LNCaP clone FGC (cell line): ENCODE measurements around the gene NDUFB10.
"Not testable (repeated sequence)": the region's sequence is repeated elsewhere in the genome, so short reads cannot be mapped to it uniquely, and the experiment has no call there.

Experiments
- DNase-seq: peaks from one replicate; pipeline ENCODE4 v3.0.0-alpha.2; 2011; ENCODE audit warnings: low read depth
- H3K4me3 ChIP-seq: 2 replicates; pipeline ENCODE4 v1.5.1; 2011; ENCODE audit warnings: mild to moderate bottlenecking, low read depth, low read length, control low read depth
- TF ChIP-seq, protein P1 (sequence below): IDR thresholded peaks from 2 replicates; pipeline ENCODE4 v1.5.1; 2012; ENCODE audit warnings: mild to moderate bottlenecking; ENCODE audit not compliant: control insufficient read depth, insufficient read depth; ENCODE audit errors: extremely low read depth

Gene NDUFB10

DNA sequence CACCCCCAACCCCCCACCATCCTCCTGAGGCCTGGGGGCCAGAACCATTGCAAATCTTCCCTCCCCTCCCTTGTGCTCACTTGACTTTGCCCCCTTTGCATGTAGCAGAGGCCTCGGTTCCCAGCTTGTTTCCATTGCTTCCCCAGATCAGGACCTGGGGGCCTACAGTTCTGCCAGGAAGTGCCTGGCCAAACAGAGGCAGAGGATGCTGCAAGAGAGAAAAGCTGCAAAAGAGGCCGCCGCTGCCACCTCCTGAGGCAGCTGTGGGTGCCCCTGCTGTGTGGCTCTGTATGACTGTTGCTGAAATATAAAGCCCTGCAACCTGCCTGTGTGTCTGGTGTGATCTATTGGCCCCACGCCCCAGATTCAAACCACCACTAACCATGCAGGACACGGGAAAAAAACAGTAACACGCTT, 2.3 kb downstream of the NDUFB10 start:
- no peak overlapping the region for H3K4me3 ChIP-seq
- TF ChIP-seq, protein P1, sequence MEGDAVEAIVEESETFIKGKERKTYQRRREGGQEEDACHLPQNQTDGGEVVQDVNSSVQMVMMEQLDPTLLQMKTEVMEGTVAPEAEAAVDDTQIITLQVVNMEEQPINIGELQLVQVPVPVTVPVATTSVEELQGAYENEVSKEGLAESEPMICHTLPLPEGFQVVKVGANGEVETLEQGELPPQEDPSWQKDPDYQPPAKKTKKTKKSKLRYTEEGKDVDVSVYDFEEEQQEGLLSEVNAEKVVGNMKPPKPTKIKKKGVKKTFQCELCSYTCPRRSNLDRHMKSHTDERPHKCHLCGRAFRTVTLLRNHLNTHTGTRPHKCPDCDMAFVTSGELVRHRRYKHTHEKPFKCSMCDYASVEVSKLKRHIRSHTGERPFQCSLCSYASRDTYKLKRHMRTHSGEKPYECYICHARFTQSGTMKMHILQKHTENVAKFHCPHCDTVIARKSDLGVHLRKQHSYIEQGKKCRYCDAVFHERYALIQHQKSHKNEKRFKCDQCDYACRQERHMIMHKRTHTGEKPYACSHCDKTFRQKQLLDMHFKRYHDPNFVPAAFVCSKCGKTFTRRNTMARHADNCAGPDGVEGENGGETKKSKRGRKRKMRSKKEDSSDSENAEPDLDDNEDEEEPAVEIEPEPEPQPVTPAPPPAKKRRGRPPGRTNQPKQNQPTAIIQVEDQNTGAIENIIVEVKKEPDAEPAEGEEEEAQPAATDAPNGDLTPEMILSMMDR: no peak
- no peak for DNase-seq

DNA sequence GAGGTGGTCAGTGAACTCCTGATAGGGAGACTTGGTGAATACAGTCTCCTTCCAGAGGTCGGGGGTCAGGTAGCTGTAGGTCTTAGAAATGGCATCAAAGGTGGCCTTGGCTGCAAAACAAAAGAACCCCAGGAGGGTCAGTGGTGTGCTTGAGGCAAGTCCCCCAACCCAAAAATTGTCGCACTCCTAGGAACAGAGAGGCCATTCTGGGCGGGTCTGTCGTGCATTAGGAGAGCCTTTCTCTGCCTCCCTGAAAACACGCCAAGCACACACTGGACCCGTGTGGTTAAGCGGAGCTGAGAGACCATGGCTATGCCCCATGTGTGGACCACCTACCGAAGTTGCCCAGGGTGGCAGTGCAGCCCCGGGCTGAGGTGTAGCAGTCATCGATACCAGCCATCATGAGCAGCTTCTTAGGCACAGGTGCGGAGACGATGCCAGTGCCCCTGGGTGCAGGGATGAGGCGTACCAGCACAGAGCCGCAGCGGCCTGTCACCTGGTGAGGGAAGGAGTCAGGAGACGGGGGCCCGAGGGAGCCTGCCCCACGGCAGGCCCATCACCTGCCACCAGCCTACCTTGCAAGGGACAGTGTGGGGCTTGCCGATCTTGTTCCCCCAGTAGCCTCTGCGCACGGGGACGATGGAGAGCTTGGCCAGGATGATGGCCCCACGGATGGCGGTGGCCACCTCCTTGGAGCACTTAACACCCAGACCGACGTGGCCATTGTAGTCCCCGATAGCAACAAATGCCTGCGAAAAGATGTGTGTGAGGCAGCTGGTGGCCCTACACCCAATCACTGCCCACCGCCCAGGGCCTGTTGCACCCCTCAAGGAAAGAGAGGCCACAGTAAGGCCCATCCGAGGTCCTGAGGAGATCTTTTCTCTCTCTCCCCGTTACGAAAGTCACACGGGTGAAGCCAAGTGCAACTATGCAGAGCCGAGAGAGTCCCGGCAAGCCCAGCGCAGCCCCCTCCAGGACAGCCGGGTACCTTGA, 3.1 kb downstream of the NDUFB10 start:
- H3K4me3 ChIP-seq: peak overlapping the region; percentile 96
- DNase-seq: not testable (repeated sequence)

DNA sequence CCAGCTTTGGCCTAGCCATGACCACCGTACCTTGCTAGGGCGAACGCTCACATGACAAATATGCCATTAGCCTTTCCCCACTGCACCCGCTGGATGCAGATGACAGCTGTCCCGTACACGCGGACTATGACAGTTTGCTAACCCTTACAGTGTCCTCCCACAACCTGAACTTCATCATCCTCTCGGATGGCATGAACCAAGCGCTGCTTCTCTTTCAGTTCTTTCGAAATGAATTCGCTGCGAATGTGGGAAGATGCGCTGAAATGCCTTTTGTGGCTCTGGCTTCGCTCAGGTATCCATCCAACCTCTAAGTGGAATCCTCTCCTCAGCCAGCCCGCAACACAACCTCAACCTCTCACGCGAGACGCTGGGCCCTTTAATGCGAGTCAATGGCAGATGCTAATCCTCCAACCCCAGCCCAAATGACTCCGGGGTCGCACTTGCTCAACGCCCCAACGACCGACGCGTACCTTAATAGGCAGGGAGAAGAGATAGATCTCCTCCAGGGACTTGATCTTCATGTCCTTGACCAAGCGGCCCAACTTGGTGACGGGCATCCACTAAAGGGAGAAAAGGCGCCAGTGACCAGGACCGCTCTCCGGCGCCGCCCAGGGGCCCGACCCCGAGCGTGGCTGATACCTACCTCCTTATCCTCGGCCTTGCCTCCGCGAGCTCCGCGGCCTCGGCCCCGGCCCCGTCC, 4.6 kb downstream of the NDUFB10 start:
- no peak for DNase-seq
- peak overlapping the region; percentile 96 for H3K4me3 ChIP-seq
- TF ChIP-seq, protein P1: peak; percentile 28; the same call in 1 of the 2 replicates

DNA sequence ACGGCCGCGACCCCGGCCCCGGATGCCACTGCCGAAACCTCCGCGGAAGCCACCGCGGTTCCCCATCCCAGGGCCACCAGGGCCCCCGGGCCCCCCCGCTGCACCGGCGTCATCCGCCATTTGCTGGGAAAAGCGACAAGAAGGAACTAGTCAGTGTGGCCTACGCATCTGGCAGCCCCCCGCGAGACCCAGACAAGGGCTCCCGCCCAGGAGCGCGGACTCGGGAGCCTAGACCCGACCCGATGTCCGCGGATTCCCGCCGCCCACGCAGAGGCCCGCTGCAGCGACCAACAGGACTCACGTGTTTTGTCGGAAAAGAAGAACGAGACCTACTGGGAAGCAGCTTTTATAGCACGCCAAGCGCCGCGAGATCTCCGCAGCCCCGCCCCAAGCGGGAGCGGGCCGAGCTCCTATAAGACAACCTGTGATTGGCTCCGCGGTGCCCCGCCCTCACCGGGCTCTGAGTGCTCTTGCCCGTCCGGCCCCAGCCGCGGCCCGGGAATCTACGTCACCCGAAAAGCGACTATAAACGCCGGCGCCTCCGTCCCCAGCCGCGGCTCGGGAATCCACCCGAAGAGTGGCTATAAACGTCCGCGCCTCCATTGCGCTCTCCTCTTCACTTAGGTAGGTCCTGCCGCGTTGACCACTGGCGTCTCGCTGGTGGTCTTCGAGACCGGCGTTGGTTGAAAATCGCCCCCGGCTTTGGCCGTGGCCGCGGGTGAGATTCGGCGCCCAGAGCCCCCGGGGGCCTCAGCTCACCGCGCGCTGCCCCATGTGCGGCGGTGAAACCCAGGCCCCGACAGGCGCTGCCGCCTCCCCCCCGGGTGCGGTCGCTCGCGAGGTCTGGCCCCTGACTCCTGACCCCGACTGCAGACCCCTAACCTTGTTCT, 5.4 kb downstream of the NDUFB10 start, which contains the start of gene RPS2:
Gene RPS2, minus strand, starts transcription at position 321 of the 890 bp plus-strand sequence. Its CDS starts 201 bp downstream, at position 120.
- DNase-seq: peak; percentile 93
- TF ChIP-seq, protein P1: no peak
- peak within 1 kb of the TSS; percentile 96 for H3K4me3 ChIP-seq

DNA sequence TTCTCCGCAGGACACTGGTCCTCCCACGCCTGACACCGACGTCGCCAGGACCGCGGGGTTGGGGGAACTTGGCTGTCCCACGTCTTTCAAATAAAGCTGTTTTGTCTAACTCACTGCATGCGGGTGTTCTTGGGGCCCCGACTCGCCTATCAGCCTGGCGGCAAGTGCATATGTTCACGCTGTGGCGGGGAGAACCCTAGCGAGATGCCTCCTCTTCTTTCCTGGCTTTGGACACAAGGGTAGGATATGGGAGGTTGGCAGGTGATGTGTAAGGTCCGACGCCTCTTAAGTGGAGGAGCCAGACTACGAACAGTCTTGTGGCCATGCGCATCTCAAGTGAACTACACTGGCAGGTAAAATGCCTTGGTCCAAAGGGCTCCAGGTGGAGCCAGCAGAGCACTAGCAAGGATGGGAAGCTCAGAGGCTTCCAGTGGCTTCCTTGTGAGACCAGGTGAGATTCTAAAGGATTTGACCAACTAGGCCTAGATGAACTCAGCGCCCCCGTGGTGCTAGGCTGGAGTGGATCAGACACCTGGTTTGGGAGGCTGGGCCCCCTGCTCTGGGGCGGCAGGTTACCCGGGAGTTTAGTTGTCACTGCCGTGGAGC, 6.2 kb downstream of the NDUFB10 start:
- TF ChIP-seq, protein P1: no peak
- peak overlapping the region; percentile 96 for H3K4me3 ChIP-seq
- no peak for DNase-seq

GRCh38 chr16:1966460-1966859, 7.1 kb downstream of the NDUFB10 start, which contains the start of gene RNF151:
Gene RNF151, plus strand, starts transcription at chr16:1966856. Its CDS starts 26 bp downstream, at chr16:1966882.
- TF ChIP-seq, protein P1: no peak
- no peak for DNase-seq
- peak within 1 kb of the TSS; percentile 96 for H3K4me3 ChIP-seq
